HepG2 (cell line): ENCODE measurements around the gene C1orf35. TPM values are rescaled to one million over a fixed set of nuclear protein-coding genes. Genes with fewer than 3 reads are reported as not detected.

Experiments
- HOXA3 ChIP-seq: sonication (generic); formaldehyde crosslinking; IDR thresholded peaks from 2 replicates; pipeline ENCODE4 v1.5.0; 2020; ENCODE audit warnings: missing genetic modification reagents
- JUNB ChIP-seq: sonication (generic); formaldehyde crosslinking; IDR thresholded peaks from 2 replicates; pipeline ENCODE4 v1.8.0; 2022; ENCODE audit warnings: missing genetic modification reagents, mild to moderate bottlenecking, borderline replicate concordance
- KDM6A ChIP-seq: IDR thresholded peaks from 2 replicates; pipeline ENCODE4 v1.6.1; 2016; ENCODE audit warnings: low read depth
- MXI1 ChIP-seq: IDR thresholded peaks from 3 replicates; pipeline ENCODE4 v1.6.1; 2012; ENCODE audit warnings: low read depth, low read length, inconsistent platforms, borderline replicate concordance
- MZF1 ChIP-seq: sonication (generic); formaldehyde crosslinking; IDR thresholded peaks from 2 replicates; pipeline ENCODE4 v1.8.1; 2023; ENCODE audit warnings: mild to moderate bottlenecking, missing genetic modification reagents, borderline replicate concordance
- NR2F6 ChIP-seq, 2 experiments: IDR thresholded peaks; 2 replicates each; pipeline ENCODE4 v1.6.1; 2016; ENCODE audit warnings: antibody characterized with exemption in 1 of 2, mild to moderate bottlenecking in 1 of 2
- PITX1 ChIP-seq: sonication (generic); formaldehyde crosslinking; IDR thresholded peaks from 2 replicates; pipeline ENCODE4 v1.5.1; 2020; ENCODE audit warnings: mild to moderate bottlenecking, missing genetic modification reagents
- POLR2G ChIP-seq: fragments of 200-400 bp; formaldehyde crosslinking; IDR thresholded peaks from 2 replicates; pipeline ENCODE4 v1.6.1; 2018; ENCODE audit warnings: mild to moderate bottlenecking, low read depth, low read length, moderate library complexity
- PRMT3 ChIP-seq: sonication (generic); formaldehyde crosslinking; IDR thresholded peaks from 2 replicates; pipeline ENCODE4 v1.8.1; 2022; ENCODE audit warnings: low read depth, mild to moderate bottlenecking, moderate library complexity, missing genetic modification reagents, borderline replicate concordance
- SKI ChIP-seq: fragments of 450-650 bp; IDR thresholded peaks from one replicate; pipeline ENCODE4 v1.6.1; 2018; ENCODE audit warnings: mild to moderate bottlenecking; ENCODE audit not compliant: partially characterized antibody
- SNAPC5 ChIP-seq: sonication (generic); formaldehyde crosslinking; IDR thresholded peaks from 2 replicates; pipeline ENCODE4 v1.8.1; 2023; ENCODE audit warnings: mild to moderate bottlenecking, missing genetic modification reagents, borderline replicate concordance
- TAF1 ChIP-seq: sonication (generic); formaldehyde crosslinking; IDR thresholded peaks from 2 replicates; pipeline ENCODE4 v1.4.0; 2020; ENCODE audit warnings: missing genetic modification reagents
- TCF12 ChIP-seq, 2 experiments: fragments of 450-650 bp in 1 of 2; sonication (generic) in 1 of 2; formaldehyde crosslinking in 1 of 2; IDR thresholded peaks; 2 replicates each; pipeline versions ENCODE4 v1.6.1 to v1.8.0; 2017 to 2022; ENCODE audit warnings: antibody characterized with exemption in 1 of 2, mild to moderate bottlenecking in 1 of 2, missing genetic modification reagents in 1 of 2, moderate library complexity in 1 of 2
- TEAD2 ChIP-seq: sonication (generic); formaldehyde crosslinking; IDR thresholded peaks from 2 replicates; pipeline ENCODE4 v1.9.0; 2021; ENCODE audit warnings: missing genetic modification reagents
- TFDP2 ChIP-seq: sonication (generic); formaldehyde crosslinking; IDR thresholded peaks from 2 replicates; pipeline ENCODE4 v1.4.0; 2020; ENCODE audit warnings: missing genetic modification reagents
- TRIM24 ChIP-seq: sonication (generic); formaldehyde crosslinking; IDR thresholded peaks from 2 replicates; pipeline ENCODE4 v1.8.0; 2022; ENCODE audit warnings: mild to moderate bottlenecking, missing genetic modification reagents
- ZBTB38 ChIP-seq: sonication (generic); formaldehyde crosslinking; IDR thresholded peaks from 2 replicates; pipeline ENCODE4 v1.5.1; 2020; ENCODE audit warnings: mild to moderate bottlenecking, missing genetic modification reagents
- ZBTB7A ChIP-seq: sonication (generic); formaldehyde crosslinking; IDR thresholded peaks from 2 replicates; pipeline ENCODE4 v1.8.0; 2022; ENCODE audit warnings: mild to moderate bottlenecking, missing genetic modification reagents
- ZIK1 ChIP-seq: sonication (generic); formaldehyde crosslinking; IDR thresholded peaks from 2 replicates; pipeline ENCODE4 v1.5.0; 2020; ENCODE audit warnings: mild to moderate bottlenecking, low read depth, missing genetic modification reagents, borderline replicate concordance
- ZNF20 ChIP-seq: sonication (generic); formaldehyde crosslinking; IDR thresholded peaks from 2 replicates; pipeline ENCODE4 v1.4.0; 2020; ENCODE audit warnings: mild to moderate bottlenecking, moderate library complexity, missing genetic modification reagents
- ZNF230 ChIP-seq: sonication (generic); formaldehyde crosslinking; IDR thresholded peaks from 2 replicates; pipeline ENCODE4 v1.4.0; 2020; ENCODE audit warnings: mild to moderate bottlenecking, missing genetic modification reagents
- ZNF331 ChIP-seq: sonication (generic); formaldehyde crosslinking; IDR thresholded peaks from 2 replicates; pipeline ENCODE4 v1.4.0; 2020; ENCODE audit warnings: missing genetic modification reagents
- ZNF639 ChIP-seq: conservative IDR thresholded peaks from 2 replicates; pipeline ENCODE4 v1.6.1; 2018; ENCODE audit warnings: missing genetic modification reagents
- ZSCAN21 ChIP-seq: sonication (generic); formaldehyde crosslinking; IDR thresholded peaks from 2 replicates; pipeline ENCODE4 v1.8.0; 2022; ENCODE audit warnings: mild to moderate bottlenecking, missing genetic modification reagents, moderate library complexity, borderline replicate concordance
- polyA plus RNA-seq, 8 experiments: library from polyadenylated mRNA; depleted of rRNA in 3 of 8; stranded (reverse) in 7 of 8; unstranded in 1 of 8; fragments of >200 nt; fragmentation: Illumina TruSeq in 4 of 8; extraction: Trizol in 4 of 8; gene quantifications; 2 replicates each; pipeline versions ENCODE4 v1.2.1 to v1.2.3, GENCODE V29; 2011 to 2016; ENCODE audit warnings: low read depth in 4 of 8, missing spikeins in 1 of 8, mixed read lengths in 1 of 8; ENCODE audit not compliant: insufficient read depth in 1 of 8
- total RNA-seq, 5 experiments: library from RNA; depleted of rRNA; stranded (reverse); fragments of >200 nt; fragmentation: Illumina TruSeq; extraction: Trizol; gene quantifications; 2 replicates each; pipeline ENCODE4 v1.2.3, GENCODE V29; 2016; ENCODE audit warnings: low read depth in 1 of 5
- TF ChIP-seq, protein P1 (sequence below): IDR thresholded peaks from 2 replicates; pipeline ENCODE4 v1.6.1; 2016; ENCODE audit warnings: missing biosample characterization, missing genetic modification reagents, low read depth
- TF ChIP-seq, protein P2 (sequence below): sonication (generic); formaldehyde crosslinking; IDR thresholded peaks from 2 replicates; pipeline ENCODE4 v1.8.0; 2022; ENCODE audit warnings: missing genetic modification reagents, low read depth, mild to moderate bottlenecking, borderline replicate concordance

Gene C1orf35
- total and polyA plus RNA-seq, 2 of the 13 experiments (the other 11 are each of a cell fraction or from before 2014, with no cell fraction given) = 8.1 to 19.3 TPM

DNA sequence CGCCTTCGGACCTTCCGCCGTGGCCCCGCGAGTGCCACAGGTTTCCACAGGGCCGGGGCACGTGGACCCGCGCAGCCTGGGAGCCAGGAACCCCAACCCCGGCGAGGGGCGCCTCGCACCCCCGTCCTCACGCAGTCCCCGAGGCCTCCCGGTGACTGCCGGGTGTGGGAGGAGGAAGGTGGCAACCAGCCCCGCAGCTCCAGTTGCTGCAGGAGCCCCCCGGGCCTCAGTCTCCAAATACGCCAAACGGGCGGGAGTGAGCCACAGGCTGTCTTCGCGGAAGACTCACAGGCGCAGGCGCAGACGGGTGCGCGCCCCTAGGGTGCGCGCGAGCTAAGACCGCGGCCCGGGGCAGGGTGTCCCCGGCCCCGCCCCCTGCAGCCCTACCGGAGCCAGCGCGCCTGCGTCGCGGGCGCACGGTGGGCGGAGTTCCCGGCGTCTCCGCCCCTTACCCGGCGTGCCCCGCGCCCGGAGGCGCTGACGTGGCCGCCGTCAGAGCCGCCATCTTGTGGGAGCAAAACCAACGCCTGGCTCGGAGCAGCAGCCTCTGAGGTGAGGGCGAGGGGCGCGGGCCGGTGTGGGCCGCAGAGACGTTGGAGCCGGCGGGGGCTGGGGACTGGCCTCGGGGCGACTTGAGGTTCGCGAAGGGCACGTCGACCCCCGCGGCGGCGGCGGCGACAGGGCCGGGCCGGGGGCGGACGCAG lies 20.8 kb downstream of the C1orf35 start, which contains the start of gene ARF1 (continued):
- TF ChIP-seq TFDP2 (CRISPR knock-in tag) (peak; percentile 88), MZF1 (CRISPR knock-in tag) (no peak), TCF12 (IDR thresholded peaks at IDR 0.05) (no peak), TCF12 (CRISPR knock-in tag; IDR thresholded peaks at IDR 0.05) (no peak), PRMT3 (CRISPR knock-in tag) (no peak), ZBTB38 (CRISPR knock-in tag) (no peak; the same call in 1 of the 2 replicates), TEAD2 (CRISPR knock-in tag) (no peak), PITX1 (CRISPR knock-in tag) (no peak), ZIK1 (CRISPR knock-in tag) (peak; percentile 68; the same call in 1 of the 2 replicates), ZNF20 (CRISPR knock-in tag) (no peak), ZNF639 (CRISPR knock-in tag) (no peak), MXI1 (peak; percentile 55; the same call in 2 of the 3 replicates), ZNF331 (CRISPR knock-in tag) (no peak), JUNB (CRISPR knock-in tag) (no peak), KDM6A (CRISPR knock-in tag) (no peak), NR2F6 (IDR thresholded peaks at IDR 0.05) (no peak), NR2F6 (CRISPR knock-in tag; IDR thresholded peaks at IDR 0.05) (no peak), HOXA3 (CRISPR knock-in tag) (peak; percentile 97), ZBTB7A (CRISPR knock-in tag) (no peak), ZSCAN21 (CRISPR knock-in tag) (no peak; the same call in 1 of the 2 replicates), TAF1 (CRISPR knock-in tag) (peak; percentile 88), POLR2G (peak; percentile 83), SKI (no peak), ZNF230 (CRISPR knock-in tag) (no peak), TRIM24 (no peak), SNAPC5 (no peak)
- TF ChIP-seq, protein P1, sequence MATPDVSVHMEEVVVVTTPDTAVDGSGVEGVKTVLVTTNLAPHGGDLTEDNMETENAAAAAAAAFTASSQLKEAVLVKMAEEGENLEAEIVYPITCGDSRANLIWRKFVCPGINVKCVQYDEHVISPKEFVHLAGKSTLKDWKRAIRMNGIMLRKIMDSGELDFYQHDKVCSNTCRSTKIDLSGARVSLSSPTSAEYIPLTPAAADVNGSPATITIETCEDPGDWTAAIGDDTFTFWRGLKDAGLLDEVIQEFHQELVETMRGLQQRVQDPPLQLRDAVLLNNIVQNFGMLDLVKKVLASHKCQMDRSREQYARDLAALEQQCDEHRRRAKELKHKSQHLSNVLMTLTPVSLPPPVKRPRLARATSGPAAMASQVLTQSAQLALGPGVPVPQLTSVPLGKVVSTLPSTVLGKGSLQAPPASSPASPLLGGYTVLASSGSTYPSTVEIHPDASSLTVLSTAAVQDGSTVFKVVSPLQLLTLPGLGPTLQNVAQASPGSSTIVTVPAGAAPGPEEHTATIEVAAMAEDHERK (CRISPR knock-in tag) = 0 out of 2 replicates have a peak, but pooled peaks have one; percentile 48
- TF ChIP-seq, protein P2, sequence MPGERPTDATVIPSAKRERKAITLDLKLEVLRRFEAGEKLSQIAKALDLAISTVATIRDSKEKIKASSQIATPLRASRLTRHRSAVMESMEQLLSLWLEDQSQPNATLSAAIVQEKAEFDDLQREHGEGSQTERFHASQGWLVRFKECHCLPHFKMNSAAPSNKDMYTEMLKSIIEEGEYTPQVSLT = no peak
